Naive thymus-derived CD4-positive, alpha-beta T cell (primary cell): ENCODE measurements around the gene MED10. TPM values are rescaled to one million over a fixed set of nuclear protein-coding genes. Genes with fewer than 3 reads are reported as not detected.
A peak's percentile ranks its signal among the peaks of the same experiment; 100 is the strongest.

Experiments
- ATAC-seq: fragments of 150-1000 bp; cut with Tn5 transposase; 2 replicates; pipeline ENCODE4 v1.10.0; 2021; ENCODE audit warnings: mild to moderate bottlenecking, moderate library complexity
- CTCF ChIA-PET: fragments of 350-600 bp; sonication (Branson Sonifier 250); formaldehyde crosslinking; loops from one replicate; lab custom pipeline; 2021; ENCODE audit warnings: antibody characterized with exemption; lab: Charles Lee
- POLR2A ChIA-PET: fragments of 350-600 bp; sonication (Branson Sonifier 250); formaldehyde crosslinking; loops from one replicate; lab custom pipeline; 2021; ENCODE audit warnings: antibody characterized with exemption, inconsistent platforms; lab: Charles Lee
- DNase-seq, 9 donors: peaks; one replicate each; pipeline versions ENCODE4 v3.0.0 to v3.0.0-alpha.2; 2020 to 2022; ENCODE audit warnings: mixed read lengths in 1 of 9
- H3K27ac ChIP-seq: one replicate; pipeline ENCODE4 v1.7.0; 2013; ENCODE audit warnings: mild to moderate bottlenecking, low read depth, low read length, moderate library complexity
- H3K27me3 ChIP-seq, 2 donors: one replicate each; pipeline ENCODE4 v1.7.0; 2013; ENCODE audit warnings: low read length in 2 of 2, mild to moderate bottlenecking in 2 of 2, moderate library complexity in 2 of 2; ENCODE audit not compliant: control insufficient read depth in 2 of 2, insufficient read depth in 2 of 2
- H3K36me3 ChIP-seq, 3 experiments: 1 replicate in 2 of 3; 2 replicates in 1 of 3; pipeline ENCODE4 v1.7.0; 2013; ENCODE audit warnings: low read length in 3 of 3, mild to moderate bottlenecking in 3 of 3, moderate library complexity in 1 of 3; ENCODE audit not compliant: insufficient read depth in 3 of 3, control insufficient read depth in 2 of 3
- H3K4me1 ChIP-seq, 2 donors: one replicate each; pipeline ENCODE4 v1.7.0; 2013; ENCODE audit warnings: low read length in 2 of 2, mild to moderate bottlenecking in 2 of 2, moderate library complexity in 1 of 2; ENCODE audit not compliant: control insufficient read depth in 2 of 2, insufficient read depth in 2 of 2
- H3K4me3 ChIP-seq: 2 replicates; pipeline ENCODE4 v1.7.0; 2013; ENCODE audit warnings: mild to moderate bottlenecking, low read length
- H3K9me3 ChIP-seq, 3 experiments: 1 replicate in 2 of 3; 2 replicates in 1 of 3; pipeline ENCODE4 v1.7.0; 2013; ENCODE audit warnings: low read length in 3 of 3; ENCODE audit not compliant: control insufficient read depth in 2 of 3
- H3K27ac Mint-ChIP-seq, 9 donors: one replicate each; pipeline ENCODE4 v1.8.0; 2020 to 2022; ENCODE audit warnings: mixed read lengths in 9 of 9, mild to moderate bottlenecking in 8 of 9, moderate library complexity in 5 of 9, inconsistent platforms in 2 of 9
- H3K27me3 Mint-ChIP-seq, 5 donors: one replicate each; pipeline ENCODE4 v1.8.0; 2021 to 2022; ENCODE audit warnings: mixed read lengths in 5 of 5, mild to moderate bottlenecking in 1 of 5
- H3K36me3 Mint-ChIP-seq, 5 donors: one replicate each; pipeline ENCODE4 v1.8.0; 2020 to 2022; ENCODE audit warnings: mixed read lengths in 5 of 5, mild to moderate bottlenecking in 3 of 5, inconsistent platforms in 1 of 5
- H3K4me1 Mint-ChIP-seq, 7 donors: one replicate each; pipeline ENCODE4 v1.8.0; 2020 to 2022; ENCODE audit warnings: mixed read lengths in 7 of 7, mild to moderate bottlenecking in 3 of 7, inconsistent platforms in 1 of 7
- H3K4me3 Mint-ChIP-seq, 10 donors: one replicate each; pipeline ENCODE4 v1.8.0; 2020 to 2022; ENCODE audit warnings: mild to moderate bottlenecking in 10 of 10, mixed read lengths in 10 of 10, moderate library complexity in 6 of 10, inconsistent platforms in 2 of 10
- H3K9me3 Mint-ChIP-seq, 11 donors: one replicate each; pipeline ENCODE4 v1.8.0; 2020 to 2022; ENCODE audit warnings: mixed read lengths in 11 of 11, mild to moderate bottlenecking in 4 of 11, inconsistent platforms in 1 of 11, moderate library complexity in 1 of 11
- intact Hi-C, 2 donors: fragments of 100-400 bp; cut with micrococcal nuclease; formaldehyde crosslinking; loops; one replicate each; pipeline ENCODE4 v1.15.1; 2023
- polyA plus RNA-seq, 2 donors: library from polyadenylated mRNA; unstranded; fragments of 300-500 nt; fragmentation: Illumina TruSeq; gene quantifications; one replicate each; pipeline ENCODE4 v1.2.3, GENCODE V29; 2021
- total RNA-seq, 6 experiments: library from RNA in 5 of 6; stranded (reverse) in 5 of 6; gene quantifications; 1 replicate in 5 of 6; 2 replicates in 1 of 6; pipeline ENCODE4 v1.2.3 and lab custom pipeline; 2021 to 2026

Gene MED10
- total and polyA plus RNA-seq, 7 experiments from 2014 or later: 46.0 to 121 (median 62.2) TPM

- peaks cover 21 to 50% (median 35%) of the 10 kb centered on the region in 5 donors for H3K36me3 Mint-ChIP-seq
- H3K27me3 ChIP-seq: no peaks in the 10 kb centered on the region
- peak overlapping the region in 2 of 9 donors; percentile 18 to 67 for H3K27ac Mint-ChIP-seq
- peaks cover 16 to 49% (median 47%) of the 10 kb centered on the region in 7 donors for H3K4me1 Mint-ChIP-seq
- H3K36me3 ChIP-seq: peaks cover 18 to 84% (median 36%) of the 10 kb centered on the region in 3 experiments
- ChIA-PET CTCF (no interaction called here), POLR2A (no interaction called here)
- peaks cover 0 to 1% (median 0%) of the 10 kb centered on the region in 11 donors for H3K9me3 Mint-ChIP-seq
- intact Hi-C loops: loop anchor here in 1 of 2 donors (10.0 kb wide), 1 partner anchor 372 kb away; no protein-coding TSS in a partner anchor
- no peak for ATAC-seq
- peak in 1 of 9 donors; percentile 17 for DNase-seq
- H3K27me3 Mint-ChIP-seq: no peaks in the 10 kb centered on the region
- no peak overlapping the region for H3K4me3 ChIP-seq
- no peak overlapping the region for H3K27ac ChIP-seq
- H3K9me3 ChIP-seq: no peaks in the 10 kb centered on the region
- no peak overlapping the region for H3K4me3 Mint-ChIP-seq
- peaks cover 14 to 16% of the 10 kb centered on the region in 2 donors for H3K4me1 ChIP-seq
Observed at GRCh38 chr5:6372251-6373080, 5.9 kb downstream of the MED10 start.

GRCh38 chr5:6371079-6371810 lies 7.1 kb downstream of the MED10 start:
- Mint-ChIP-seq H3K27me3 (no peaks in the 10 kb centered on the region), H3K4me3 (no peak overlapping the region), H3K9me3 (peaks cover 0 to 1% (median 0%) of the 10 kb centered on the region in 11 donors), H3K36me3 (peaks cover 28 to 59% (median 32%) of the 10 kb centered on the region in 5 donors), H3K4me1 (peaks cover 15 to 45% (median 38%) of the 10 kb centered on the region in 7 donors), H3K27ac (no peak overlapping the region)
- ChIA-PET POLR2A (no interaction called here), CTCF (no interaction called here)
- ATAC-seq: no peak
- Histone ChIP-seq H3K4me3 (no peak overlapping the region), H3K27ac (no peak overlapping the region), H3K36me3 (peaks cover 18 to 92% (median 36%) of the 10 kb centered on the region in 3 experiments), H3K27me3 (no peaks in the 10 kb centered on the region), H3K4me1 (peaks cover 3 to 4% of the 10 kb centered on the region in 2 donors), H3K9me3 (no peaks in the 10 kb centered on the region)
- peak in 1 of 9 donors; percentile 8 for DNase-seq
- intact Hi-C loops: loop anchor here in 1 of 2 donors (10.0 kb wide), 1 partner anchor 374 kb away; no protein-coding TSS in a partner anchor

- Mint-ChIP-seq H3K4me3 (no peak overlapping the region), H3K36me3 (peaks cover 24 to 58% (median 30%) of the 10 kb centered on the region in 5 donors), H3K9me3 (peaks cover 0 to 1% (median 0%) of the 10 kb centered on the region in 11 donors), H3K4me1 (peaks cover 12 to 43% (median 36%) of the 10 kb centered on the region in 7 donors), H3K27ac (peak overlapping the region in 1 of 9 donors; percentile 69), H3K27me3 (no peaks in the 10 kb centered on the region)
- peak in 1 of 9 donors; percentile 4 for DNase-seq
- Histone ChIP-seq H3K9me3 (no peaks in the 10 kb centered on the region), H3K4me1 (no peaks in the 10 kb centered on the region), H3K36me3 (peaks cover 18 to 91% (median 31%) of the 10 kb centered on the region in 3 experiments), H3K4me3 (no peak overlapping the region), H3K27ac (no peak overlapping the region), H3K27me3 (no peaks in the 10 kb centered on the region)
- intact Hi-C loops: loop anchor here in 1 of 2 donors (10.0 kb wide), 1 partner anchor 374 kb away; no protein-coding TSS in a partner anchor
- POLR2A ChIA-PET: no interaction called here
- peak; percentile 12 for ATAC-seq
- CTCF ChIA-PET: no interaction called here
Observed at GRCh38 chr5:6370580-6370979, 7.8 kb downstream of the MED10 start.

GRCh38 chr5:6365977-6366590 lies 12.3 kb downstream of the MED10 start:
- peak overlapping the region in 7 of 9 donors; percentile 9 to 88 (median 48) for H3K27ac Mint-ChIP-seq
- POLR2A ChIA-PET: interaction anchor here (1.4 kb wide), 1 partner anchor 12 kb away, joined by 4 read pairs; the partner anchor contains the start of gene MED10
- H3K27ac ChIP-seq: no peak overlapping the region
- H3K4me1 Mint-ChIP-seq: peaks cover 3 to 28% (median 18%) of the 10 kb centered on the region in 7 donors
- H3K9me3 Mint-ChIP-seq: peaks cover 0 to 4% (median 0%) of the 10 kb centered on the region in 11 donors
- peaks cover 0 to 47% (median under 1%) of the 10 kb centered on the region in 3 experiments for H3K36me3 ChIP-seq
- peaks cover 0 to 6% of the 10 kb centered on the region in 2 donors for H3K4me1 ChIP-seq
- no peak overlapping the region for H3K4me3 Mint-ChIP-seq
- ATAC-seq (no peak), DNase-seq (no peak)
- no peaks in the 10 kb centered on the region for H3K27me3 ChIP-seq
- peaks cover 8 to 48% (median 14%) of the 10 kb centered on the region in 5 donors for H3K36me3 Mint-ChIP-seq
- CTCF ChIA-PET: no interaction called here
- intact Hi-C loops: no loop called here
- H3K27me3 Mint-ChIP-seq: no peaks in the 10 kb centered on the region
- no peaks in the 10 kb centered on the region for H3K9me3 ChIP-seq
- H3K4me3 ChIP-seq: no peak overlapping the region

- Mint-ChIP-seq H3K27me3 (no peaks in the 10 kb centered on the region), H3K27ac (peak overlapping the region in 1 of 9 donors; percentile 77), H3K36me3 (peaks cover 8 to 46% (median 14%) of the 10 kb centered on the region in 5 donors), H3K4me1 (peaks cover 6 to 36% (median 25%) of the 10 kb centered on the region in 7 donors), H3K4me3 (no peak overlapping the region), H3K9me3 (peaks cover 0 to 4% (median 0%) of the 10 kb centered on the region in 11 donors)
- ATAC-seq (no peak), DNase-seq (no peak)
- POLR2A ChIA-PET: interaction anchor here (0.6 to 1.4 kb wide), 2 partner anchors 13 to 85 kb away, joined by 3 to 4 read pairs; partner anchors contain the start of gene MED10
- Histone ChIP-seq H3K9me3 (no peaks in the 10 kb centered on the region), H3K4me3 (no peak overlapping the region), H3K27me3 (no peaks in the 10 kb centered on the region), H3K36me3 (peaks cover 0 to 39% (median 0%) of the 10 kb centered on the region in 3 experiments), H3K4me1 (peaks cover under 1 to 13% of the 10 kb centered on the region in 2 donors), H3K27ac (no peak overlapping the region)
- intact Hi-C loops: no loop called here
- CTCF ChIA-PET: no interaction called here
Observed at GRCh38 chr5:6365142-6365976, 13.0 kb downstream of the MED10 start.
